ENCODE measurements around the gene TMEM89. TPM values are rescaled to one million over a fixed set of nuclear protein-coding genes. Genes with fewer than 3 reads are reported as not detected.

Gene TMEM89
- total and polyA plus RNA-seq, 7 experiments from 2014 or later: not detected

- CTCF ChIA-PET: interaction anchor here (1.1 kb wide), 1 partner anchor 11 kb away, joined by 3 read pairs; the partner anchor contains the start of gene SLC26A6
- H3K27ac ChIP-seq (ENCODE audit: low read depth, low read length): no peak overlapping the region
- ATAC-seq: no peak
- no peak overlapping the region for H3K4me3 ChIP-seq (ENCODE audit: low read length)
- POLR2A ChIA-PET: no interaction called here
- peaks cover 0 to 5% of the 10 kb centered on the region in 2 donors for H3K4me1 ChIP-seq (ENCODE audit: control insufficient read depth in 2 of 2, insufficient read depth in 2 of 2, low read length in 2 of 2)
- H3K9me3 Mint-ChIP-seq: no peaks in the 10 kb centered on the region
- peaks cover 0 to 29% (median 0%) of the 10 kb centered on the region in 3 experiments for H3K36me3 ChIP-seq (ENCODE audit: control insufficient read depth in 2 of 3, insufficient read depth in 3 of 3, low read length in 3 of 3)
- H3K36me3 Mint-ChIP-seq: peaks cover 0 to 19% (median 9%) of the 10 kb centered on the region in 5 donors
- no peaks in the 10 kb centered on the region for H3K9me3 ChIP-seq (ENCODE audit: control insufficient read depth in 2 of 3, low read length in 3 of 3)
- H3K27me3 ChIP-seq (ENCODE audit: control insufficient read depth in 2 of 2, insufficient read depth in 2 of 2, low read length in 2 of 2): no peaks in the 10 kb centered on the region
- intact Hi-C loops (cut with micrococcal nuclease): no loop called here
- DNase-seq: no peak
- peak overlapping the region in 4 of 9 donors; percentile 26 to 49 (median 40) for H3K27ac Mint-ChIP-seq
- no peaks in the 10 kb centered on the region for H3K27me3 Mint-ChIP-seq
- H3K4me1 Mint-ChIP-seq: peaks cover 5 to 14% (median 12%) of the 10 kb centered on the region in 7 donors
- H3K4me3 Mint-ChIP-seq: no peak overlapping the region
Measured at GRCh38 chr3:48624767-48625166, 3.2 kb upstream of the TMEM89 start.

GRCh38 chr3:48623851-48624547 is 2.4 kb upstream of the TMEM89 start:
- Mint-ChIP-seq H3K27me3 (no peaks in the 10 kb centered on the region), H3K9me3 (peaks cover 0 to 4% (median 0%) of the 10 kb centered on the region in 11 donors), H3K27ac (peak overlapping the region in 2 of 9 donors; percentile 18 to 83), H3K4me1 (peaks cover 5 to 14% (median 12%) of the 10 kb centered on the region in 7 donors), H3K4me3 (no peak overlapping the region), H3K36me3 (peaks cover 0 to 19% (median 6%) of the 10 kb centered on the region in 5 donors)
- no peak overlapping the region for H3K27ac ChIP-seq (ENCODE audit: low read depth, low read length)
- H3K4me3 ChIP-seq (ENCODE audit: low read length): no peak overlapping the region
- DNase-seq (no peak), ATAC-seq (no peak)
- H3K4me1 ChIP-seq (ENCODE audit: control insufficient read depth in 2 of 2, insufficient read depth in 2 of 2, low read length in 2 of 2): peaks cover 0 to 5% of the 10 kb centered on the region in 2 donors
- H3K27me3 ChIP-seq (ENCODE audit: control insufficient read depth in 2 of 2, insufficient read depth in 2 of 2, low read length in 2 of 2): no peaks in the 10 kb centered on the region
- H3K9me3 ChIP-seq (ENCODE audit: control insufficient read depth in 2 of 3, low read length in 3 of 3): no peaks in the 10 kb centered on the region
- CTCF ChIA-PET: interaction anchor here (0.6 to 1.1 kb wide), 3 partner anchors 11 to 1100 kb away, joined by 3 to 5 read pairs (median 3); partner anchors contain the start of gene SLC26A6
- H3K36me3 ChIP-seq (ENCODE audit: control insufficient read depth in 2 of 3, insufficient read depth in 3 of 3, low read length in 3 of 3): peaks cover 0 to 29% (median 0%) of the 10 kb centered on the region in 3 experiments
- intact Hi-C loops (cut with micrococcal nuclease): no loop called here
- POLR2A ChIA-PET: interaction anchor here (1.4 kb wide), 1 partner anchor 12 kb away, joined by 3 read pairs; no protein-coding TSS in a partner anchor

- Histone ChIP-seq H3K4me1 (ENCODE audit: control insufficient read depth in 2 of 2, insufficient read depth in 2 of 2, low read length in 2 of 2) (peaks cover 0 to 5% of the 10 kb centered on the region in 2 donors), H3K4me3 (ENCODE audit: low read length) (no peak overlapping the region), H3K9me3 (ENCODE audit: control insufficient read depth in 2 of 3, low read length in 3 of 3) (peaks cover 0 to 15% (median 0%) of the 10 kb centered on the region in 3 experiments), H3K27me3 (ENCODE audit: control insufficient read depth in 2 of 2, insufficient read depth in 2 of 2, low read length in 2 of 2) (no peaks in the 10 kb centered on the region), H3K36me3 (ENCODE audit: control insufficient read depth in 2 of 3, insufficient read depth in 3 of 3, low read length in 3 of 3) (no peaks in the 10 kb centered on the region), H3K27ac (ENCODE audit: low read depth, low read length) (no peak overlapping the region)
- ATAC-seq: no peak
- H3K27ac Mint-ChIP-seq: no peak overlapping the region
- H3K4me1 Mint-ChIP-seq: peaks cover 5 to 11% (median 10%) of the 10 kb centered on the region in 7 donors
- no peak for DNase-seq
- POLR2A ChIA-PET: no interaction called here
- intact Hi-C loops (cut with micrococcal nuclease): no loop called here
- CTCF ChIA-PET: no interaction called here
- no peak overlapping the region for H3K4me3 Mint-ChIP-seq
- H3K27me3 Mint-ChIP-seq: no peaks in the 10 kb centered on the region
- peaks cover 0 to 24% (median 0%) of the 10 kb centered on the region in 5 donors for H3K36me3 Mint-ChIP-seq
- H3K9me3 Mint-ChIP-seq: peaks cover 0 to 25% (median 12%) of the 10 kb centered on the region in 11 donors
Measured at GRCh38 chr3:48619541-48620524, 1.7 kb downstream of the TMEM89 start.

- Mint-ChIP-seq H3K36me3 (peaks cover 0 to 22% (median 0%) of the 10 kb centered on the region in 5 donors), H3K27me3 (no peaks in the 10 kb centered on the region), H3K4me3 (no peak overlapping the region), H3K9me3 (peaks cover 0 to 25% (median 12%) of the 10 kb centered on the region in 11 donors), H3K4me1 (peaks cover 0 to 11% (median 0%) of the 10 kb centered on the region in 7 donors), H3K27ac (no peak overlapping the region)
- H3K9me3 ChIP-seq (ENCODE audit: control insufficient read depth in 2 of 3, low read length in 3 of 3): peaks cover 0 to 15% (median 0%) of the 10 kb centered on the region in 3 experiments
- POLR2A ChIA-PET: no interaction called here
- DNase-seq: no peak
- intact Hi-C loops (cut with micrococcal nuclease): no loop called here
- CTCF ChIA-PET: no interaction called here
- H3K4me3 ChIP-seq (ENCODE audit: low read length): no peak overlapping the region
- ATAC-seq: no peak
- H3K4me1 ChIP-seq (ENCODE audit: control insufficient read depth in 2 of 2, insufficient read depth in 2 of 2, low read length in 2 of 2): no peaks in the 10 kb centered on the region
- no peak overlapping the region for H3K27ac ChIP-seq (ENCODE audit: low read depth, low read length)
- no peaks in the 10 kb centered on the region for H3K27me3 ChIP-seq (ENCODE audit: control insufficient read depth in 2 of 2, insufficient read depth in 2 of 2, low read length in 2 of 2)
- no peaks in the 10 kb centered on the region for H3K36me3 ChIP-seq (ENCODE audit: control insufficient read depth in 2 of 3, insufficient read depth in 3 of 3, low read length in 3 of 3)
Measured at GRCh38 chr3:48617559-48617958, 4.0 kb downstream of the TMEM89 start.

GRCh38 chr3:48614044-48614443 is 7.5 kb downstream of the TMEM89 start:
- ATAC-seq (peak; percentile 24), DNase-seq (no peak)
- peak overlapping the region in 1 of 9 donors; percentile 61 for H3K27ac Mint-ChIP-seq
- ChIA-PET POLR2A (interaction anchor here (0.6 kb wide), 1 partner anchor 351 kb away, joined by 3 read pairs; no protein-coding TSS in a partner anchor), CTCF (no interaction called here)
- H3K4me3 Mint-ChIP-seq: peak overlapping the region in 1 of 10 donors; percentile 3
- no peaks in the 10 kb centered on the region for H3K27me3 Mint-ChIP-seq
- H3K27ac ChIP-seq (ENCODE audit: low read depth, low read length): no peak overlapping the region
- H3K36me3 Mint-ChIP-seq: peaks cover 0 to 13% (median 0%) of the 10 kb centered on the region in 5 donors
- no peak overlapping the region for H3K4me3 ChIP-seq (ENCODE audit: low read length)
- peaks cover 0 to 19% (median 5%) of the 10 kb centered on the region in 7 donors for H3K4me1 Mint-ChIP-seq
- peaks cover 0 to 4% (median 0%) of the 10 kb centered on the region in 3 experiments for H3K36me3 ChIP-seq (ENCODE audit: control insufficient read depth in 2 of 3, insufficient read depth in 3 of 3, low read length in 3 of 3)
- intact Hi-C loops (cut with micrococcal nuclease): no loop called here
- H3K4me1 ChIP-seq (ENCODE audit: control insufficient read depth in 2 of 2, insufficient read depth in 2 of 2, low read length in 2 of 2): no peaks in the 10 kb centered on the region
- peaks cover 0 to 15% (median 0%) of the 10 kb centered on the region in 3 experiments for H3K9me3 ChIP-seq (ENCODE audit: control insufficient read depth in 2 of 3, low read length in 3 of 3)
- H3K9me3 Mint-ChIP-seq: peaks cover 0 to 22% (median 12%) of the 10 kb centered on the region in 11 donors
- H3K27me3 ChIP-seq (ENCODE audit: control insufficient read depth in 2 of 2, insufficient read depth in 2 of 2, low read length in 2 of 2): no peaks in the 10 kb centered on the region

- Histone ChIP-seq H3K27me3 (ENCODE audit: control insufficient read depth in 2 of 2, insufficient read depth in 2 of 2, low read length in 2 of 2) (no peaks in the 10 kb centered on the region), H3K4me1 (ENCODE audit: control insufficient read depth in 2 of 2, insufficient read depth in 2 of 2, low read length in 2 of 2) (peaks cover 10 to 12% of the 10 kb centered on the region in 2 donors), H3K4me3 (ENCODE audit: low read length) (no peak overlapping the region), H3K9me3 (ENCODE audit: control insufficient read depth in 2 of 3, low read length in 3 of 3) (peaks cover 0 to 5% (median 0%) of the 10 kb centered on the region in 3 experiments), H3K27ac (ENCODE audit: low read depth, low read length) (no peak overlapping the region), H3K36me3 (ENCODE audit: control insufficient read depth in 2 of 3, insufficient read depth in 3 of 3, low read length in 3 of 3) (peaks cover 0 to 6% (median 0%) of the 10 kb centered on the region in 3 experiments)
- ATAC-seq (no peak), DNase-seq (no peak)
- CTCF ChIA-PET: interaction anchor here (0.7 to 1.7 kb wide), 4 partner anchors 16 to 212 kb away, joined by 4 read pairs; partner anchors contain the start of gene SLC26A6
- no peaks in the 10 kb centered on the region for H3K27me3 Mint-ChIP-seq
- intact Hi-C loops (cut with micrococcal nuclease): no loop called here
- no peak overlapping the region for H3K27ac Mint-ChIP-seq
- H3K4me3 Mint-ChIP-seq: no peak overlapping the region
- POLR2A ChIA-PET: no interaction called here
- H3K4me1 Mint-ChIP-seq: peaks cover 12 to 31% (median 19%) of the 10 kb centered on the region in 7 donors
- H3K36me3 Mint-ChIP-seq: peaks cover 0 to 9% (median 4%) of the 10 kb centered on the region in 5 donors
- H3K9me3 Mint-ChIP-seq: peaks cover 0 to 6% (median 4%) of the 10 kb centered on the region in 11 donors
Measured at GRCh38 chr3:48612309-48612708, 9.3 kb downstream of the TMEM89 start.
